ENCODE results near the gene OGFR.

OGFR gene

DNA sequence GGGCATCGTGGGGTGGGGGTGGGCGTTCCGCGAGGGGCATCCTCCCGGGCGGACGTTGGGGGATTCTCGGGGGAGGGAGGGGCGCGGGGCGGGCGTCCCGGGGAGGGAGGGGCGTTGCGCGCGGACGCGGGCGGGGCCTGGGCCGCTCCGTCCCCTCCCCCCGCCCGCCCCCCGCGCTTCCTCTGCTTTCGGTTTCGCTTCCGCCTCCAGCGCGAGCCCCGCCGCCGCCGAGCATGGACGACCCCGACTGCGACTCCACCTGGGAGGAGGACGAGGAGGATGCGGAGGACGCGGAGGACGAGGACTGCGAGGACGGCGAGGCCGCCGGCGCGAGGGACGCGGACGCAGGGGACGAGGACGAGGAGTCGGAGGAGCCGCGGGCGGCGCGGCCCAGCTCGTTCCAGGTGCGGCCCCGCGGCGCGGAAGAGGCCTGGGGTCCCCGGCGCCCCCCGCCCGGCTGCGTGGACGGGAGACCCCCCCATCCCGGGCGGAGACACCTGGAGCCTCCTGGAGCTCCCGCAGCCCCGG is at the start of gene OGFR:
OGFR (plus strand) TSS at position 209 of the 528 bp plus-strand sequence; CDS start at position 234, 25 bp downstream.
- DNase-seq (ENCODE audit: low read depth): peak; percentile 51
- peak within 1 kb of the TSS; percentile 61 for H3K4me3 ChIP-seq (ENCODE audit: low read length)
- TF ChIP-seq CTCF (IDR thresholded peaks at IDR 0.05; ENCODE audit: insufficient read depth, low read depth, low read length, missing control alignments): no peak

DNA sequence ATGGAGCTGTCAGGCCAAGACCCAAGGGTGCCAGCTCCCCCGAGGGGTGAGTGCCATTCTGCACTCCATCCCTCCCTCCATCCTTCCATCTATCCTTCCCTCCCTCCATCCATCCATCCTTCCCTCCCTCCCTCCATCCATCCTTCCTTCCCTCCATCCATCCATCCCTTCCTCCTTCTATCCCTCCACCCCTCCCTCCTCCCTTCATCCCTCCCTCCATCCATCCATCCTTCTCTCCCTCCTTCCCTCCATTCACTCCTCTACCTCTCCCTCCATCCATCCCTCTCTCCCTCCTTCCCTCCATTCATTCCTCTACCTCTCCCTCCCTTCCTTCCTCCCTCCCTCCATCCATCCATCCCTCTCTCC is 49.7 kb upstream of the OGFR start:
- DNase-seq (ENCODE audit: low read depth): no peak
- H3K4me3 ChIP-seq (ENCODE audit: low read length): no peak overlapping the region
- TF ChIP-seq CTCF (IDR thresholded peaks at IDR 0.05; ENCODE audit: insufficient read depth, low read depth, low read length, missing control alignments): no peak

- no peak for TF ChIP-seq CTCF (IDR thresholded peaks at IDR 0.05; ENCODE audit: insufficient read depth, low read depth, low read length, missing control alignments)
- DNase-seq (ENCODE audit: low read depth): no peak
- no peak overlapping the region for H3K4me3 ChIP-seq (ENCODE audit: low read length)
Observed at GRCh38 chr20:62755817-62756724, 48.6 kb upstream of the OGFR start.

GRCh38 chr20:62758226-62758912 is 46.3 kb upstream of the OGFR start:
- TF ChIP-seq CTCF (IDR thresholded peaks at IDR 0.05; ENCODE audit: insufficient read depth, low read depth, low read length, missing control alignments): no peak
- H3K4me3 ChIP-seq (ENCODE audit: low read length): no peak overlapping the region
- DNase-seq (ENCODE audit: low read depth): no peak

- no peak overlapping the region for H3K4me3 ChIP-seq (ENCODE audit: low read length)
- DNase-seq (ENCODE audit: low read depth): no peak
- no peak for TF ChIP-seq CTCF (IDR thresholded peaks at IDR 0.05; ENCODE audit: insufficient read depth, low read depth, low read length, missing control alignments)
Observed at GRCh38 chr20:62759981-62760431, 44.6 kb upstream of the OGFR start.

DNA sequence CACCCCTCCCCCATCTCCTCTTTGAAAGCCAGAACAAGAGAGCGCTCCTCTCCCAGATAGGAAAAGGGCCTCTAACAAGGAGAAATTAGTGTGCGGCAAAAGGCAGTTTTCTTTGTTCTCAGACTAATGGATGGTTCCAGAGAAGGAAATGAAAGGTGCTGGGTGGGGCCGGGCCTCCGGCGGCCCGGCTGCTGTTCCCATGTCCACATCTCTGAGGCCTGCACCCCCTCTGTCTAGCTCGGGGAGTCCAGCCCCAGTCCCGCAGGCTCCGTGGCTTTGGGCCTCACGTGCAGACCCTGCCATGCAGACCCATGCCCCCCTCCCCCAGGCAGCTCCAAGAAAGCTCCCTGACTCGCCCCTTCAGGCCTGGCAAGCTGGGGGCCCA is 44.2 kb upstream of the OGFR start:
- no peak for TF ChIP-seq CTCF (IDR thresholded peaks at IDR 0.05; ENCODE audit: insufficient read depth, low read depth, low read length, missing control alignments)
- DNase-seq (ENCODE audit: low read depth): no peak
- no peak overlapping the region for H3K4me3 ChIP-seq (ENCODE audit: low read length)

Data from epithelial cell of esophagus (primary cell).